ENCODE results near the gene ESPL1.
A peak's percentile ranks its signal among the peaks of the same experiment; 100 is the strongest.

Gene ESPL1
- 1.8 to 5.1 (median 2.9) reads per million in 4 donors for total RNA-seq

- peak; percentile 61 to 88 (median 73) for DNase-seq
Observed at GRCh38 chr12:53267999-53268629, at the start of gene ESPL1. TSS of gene ESPL1 (plus strand) at chr12:53268299. CDS start at chr12:53268767, 468 bp downstream.

GRCh38 chr12:53218551-53219291 is 49.4 kb upstream of the ESPL1 start:
- no peak for DNase-seq

GRCh38 chr12:53219292-53219955 is 48.7 kb upstream of the ESPL1 start:
- peak in 1 of 5 donors; percentile 78 for DNase-seq

- peak; percentile 48 to 92 (median 73) for DNase-seq
Observed at GRCh38 chr12:53219956-53220693, 48.0 kb upstream of the ESPL1 start.

- peak; percentile 69 to 93 (median 74) for DNase-seq
Observed at GRCh38 chr12:53220694-53221202, 47.4 kb upstream of the ESPL1 start.

- peak in 4 of 5 donors; percentile 31 to 61 (median 48) for DNase-seq
Observed at GRCh38 chr12:53221203-53222080, 46.7 kb upstream of the ESPL1 start.

- no peak for DNase-seq
Observed at GRCh38 chr12:53222170-53222721, 45.9 kb upstream of the ESPL1 start.

- no peak for DNase-seq
Observed at GRCh38 chr12:53222806-53223261, 45.3 kb upstream of the ESPL1 start.

GRCh38 chr12:53223389-53224060 is 44.6 kb upstream of the ESPL1 start:
- DNase-seq: peak in 4 of 5 donors; percentile 30 to 47 (median 38)

GRCh38 chr12:53224061-53224896 is 43.8 kb upstream of the ESPL1 start:
- DNase-seq: no peak

- no peak for DNase-seq
Observed at GRCh38 chr12:53224897-53225634, 43.0 kb upstream of the ESPL1 start.

GRCh38 chr12:53225635-53226424 is 42.3 kb upstream of the ESPL1 start:
- no peak for DNase-seq

- DNase-seq: no peak
Observed at GRCh38 chr12:53226815-53227214, 41.3 kb upstream of the ESPL1 start.

GRCh38 chr12:53227341-53227740 is 40.8 kb upstream of the ESPL1 start:
- DNase-seq: no peak

- no peak for DNase-seq
Observed at GRCh38 chr12:53227836-53228235, 40.3 kb upstream of the ESPL1 start.

- no peak for DNase-seq
Observed at GRCh38 chr12:53229454-53229853, 38.6 kb upstream of the ESPL1 start.

- DNase-seq: no peak
Observed at GRCh38 chr12:53230108-53230845, 37.8 kb upstream of the ESPL1 start.

GRCh38 chr12:53231671-53231920 is 36.5 kb upstream of the ESPL1 start:
- DNase-seq: no peak

All from T-helper 1 cell (primary cell).